Breast epithelium (tissue), 3 donors: Measurements from ENCODE around the gene ZMYND10.

ENCODE experiments used
- POLR2AphosphoS5 ChIP-seq, 3 donors: sonication (generic); formaldehyde crosslinking; IDR thresholded peaks; one replicate each; pipeline ENCODE4 v1.6.1; 2017; ENCODE audit warnings: antibody characterized with exemption in 3 of 3
- TF ChIP-seq, protein P1 (sequence below), 3 donors: fragments of 450-650 bp; IDR thresholded peaks; one replicate each; pipeline ENCODE4 v1.5.1; 2016 to 2017; ENCODE audit warnings: antibody characterized with exemption in 3 of 3, mild to moderate bottlenecking in 3 of 3, moderate library complexity in 3 of 3

DNA sequence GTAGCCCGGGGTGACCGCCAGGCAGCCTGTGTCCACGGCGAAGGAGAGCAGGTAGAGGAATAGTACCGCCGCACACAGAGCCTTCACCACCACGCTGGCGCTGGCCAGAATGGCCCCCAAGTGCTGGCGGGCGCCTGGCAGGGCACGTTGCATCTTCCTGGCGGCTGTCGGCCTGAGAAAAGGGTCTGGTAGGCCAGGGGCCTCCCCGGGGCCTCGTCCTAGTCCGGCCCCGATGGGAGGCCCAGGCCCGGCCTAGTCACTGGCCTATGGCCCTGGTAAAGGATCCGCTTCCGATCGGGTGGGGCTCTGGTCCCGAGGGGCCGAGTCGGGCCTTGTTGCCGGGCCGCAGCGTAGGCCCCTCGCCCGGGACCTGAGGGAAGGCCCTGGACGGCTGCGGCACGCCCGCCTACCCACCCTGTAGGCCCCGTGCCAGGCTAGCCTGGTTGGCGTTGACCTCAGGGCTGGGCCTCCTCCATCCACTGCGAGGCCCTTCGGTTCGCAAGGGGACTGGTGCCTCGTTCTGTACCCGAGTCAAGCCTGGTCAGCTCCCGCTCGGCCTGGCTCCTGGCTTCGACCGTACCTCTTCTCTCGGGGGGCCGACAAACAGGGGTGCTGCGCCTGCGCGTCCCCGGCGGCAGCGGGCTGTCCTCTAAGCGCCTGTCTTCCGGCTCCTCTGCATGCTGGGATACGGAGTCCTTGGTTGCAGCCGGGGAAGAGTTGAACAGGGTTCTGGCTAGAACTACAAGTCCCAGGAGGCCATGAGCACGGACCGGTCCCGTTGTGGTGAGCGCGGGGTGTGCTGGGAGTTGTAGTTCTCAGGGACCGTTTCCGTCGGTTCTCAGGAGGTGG is 13.6 kb upstream of the ZMYND10 start, which contains the start of gene TMEM115:
- TF ChIP-seq, protein P1, sequence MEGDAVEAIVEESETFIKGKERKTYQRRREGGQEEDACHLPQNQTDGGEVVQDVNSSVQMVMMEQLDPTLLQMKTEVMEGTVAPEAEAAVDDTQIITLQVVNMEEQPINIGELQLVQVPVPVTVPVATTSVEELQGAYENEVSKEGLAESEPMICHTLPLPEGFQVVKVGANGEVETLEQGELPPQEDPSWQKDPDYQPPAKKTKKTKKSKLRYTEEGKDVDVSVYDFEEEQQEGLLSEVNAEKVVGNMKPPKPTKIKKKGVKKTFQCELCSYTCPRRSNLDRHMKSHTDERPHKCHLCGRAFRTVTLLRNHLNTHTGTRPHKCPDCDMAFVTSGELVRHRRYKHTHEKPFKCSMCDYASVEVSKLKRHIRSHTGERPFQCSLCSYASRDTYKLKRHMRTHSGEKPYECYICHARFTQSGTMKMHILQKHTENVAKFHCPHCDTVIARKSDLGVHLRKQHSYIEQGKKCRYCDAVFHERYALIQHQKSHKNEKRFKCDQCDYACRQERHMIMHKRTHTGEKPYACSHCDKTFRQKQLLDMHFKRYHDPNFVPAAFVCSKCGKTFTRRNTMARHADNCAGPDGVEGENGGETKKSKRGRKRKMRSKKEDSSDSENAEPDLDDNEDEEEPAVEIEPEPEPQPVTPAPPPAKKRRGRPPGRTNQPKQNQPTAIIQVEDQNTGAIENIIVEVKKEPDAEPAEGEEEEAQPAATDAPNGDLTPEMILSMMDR (IDR thresholded peaks at IDR 0.05): no peak
- peak; percentile 68 to 86 (median 72) for TF ChIP-seq POLR2AphosphoS5 (IDR thresholded peaks at IDR 0.05)
